Hematopoietic multipotent progenitor cell treated with erythropoietin and hydrocortisone succinate and interleukin-3 and kit ligand, for 4 days (in vitro differentiated cells): ENCODE data around the gene POU3F2.
A peak's percentile ranks its signal among the peaks of the same experiment; 100 is the strongest.

Experiments used
- DNase-seq: peaks from one replicate; pipeline ENCODE4 v3.0.0-alpha.2; 2015

Gene POU3F2

GRCh38 chr6:98834060-98835031, at the start of gene POU3F2:
TSS of gene POU3F2 (plus strand) at chr6:98834574. CDS start at chr6:98834874, 300 bp downstream.
- DNase-seq = peak; percentile 74

DNA sequence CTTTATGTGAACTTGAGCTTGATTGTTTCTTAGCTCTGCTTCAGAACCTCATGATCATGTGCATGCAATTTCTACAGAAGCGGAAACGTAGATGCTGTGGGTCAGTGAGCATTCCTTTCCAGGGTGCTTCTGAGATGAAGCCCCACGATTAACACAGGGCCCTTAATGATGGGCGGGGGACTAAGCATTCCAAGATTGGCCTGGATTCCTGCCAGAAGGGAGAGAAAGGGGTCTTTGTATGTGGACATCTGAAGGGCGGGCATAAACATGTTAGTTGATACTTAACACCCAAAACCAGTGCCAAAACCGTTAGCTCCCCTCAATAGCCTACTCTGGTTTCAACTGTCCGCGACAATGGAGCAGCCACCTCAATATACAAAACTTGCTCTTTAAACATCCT, 46.9 kb upstream of the POU3F2 start:
- no peak for DNase-seq

DNA sequence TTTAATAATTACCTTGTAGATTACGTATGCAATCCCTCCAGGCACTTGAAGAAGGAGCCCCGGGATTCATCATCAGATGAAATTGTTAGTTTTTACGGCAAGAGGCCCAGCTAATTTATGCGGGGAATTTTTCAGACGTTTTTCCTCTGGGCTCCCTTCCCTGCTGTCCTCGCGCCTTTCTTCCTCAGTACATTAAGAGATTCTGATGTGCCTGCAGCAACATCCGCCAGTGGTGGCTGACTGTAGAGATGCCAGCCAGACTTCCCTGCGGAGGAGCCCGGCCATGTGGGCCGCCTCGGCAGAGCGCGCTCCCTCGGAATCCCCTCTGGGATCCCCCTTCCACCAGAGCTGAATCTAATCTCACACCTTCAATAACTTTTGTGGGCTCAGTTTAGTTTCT, 46.4 kb upstream of the POU3F2 start:
- no peak for DNase-seq

GRCh38 chr6:98794307-98794842, 40.0 kb upstream of the POU3F2 start:
- no peak for DNase-seq

- no peak for DNase-seq
Observed at GRCh38 chr6:98797217-98797994, 37.0 kb upstream of the POU3F2 start.

DNA sequence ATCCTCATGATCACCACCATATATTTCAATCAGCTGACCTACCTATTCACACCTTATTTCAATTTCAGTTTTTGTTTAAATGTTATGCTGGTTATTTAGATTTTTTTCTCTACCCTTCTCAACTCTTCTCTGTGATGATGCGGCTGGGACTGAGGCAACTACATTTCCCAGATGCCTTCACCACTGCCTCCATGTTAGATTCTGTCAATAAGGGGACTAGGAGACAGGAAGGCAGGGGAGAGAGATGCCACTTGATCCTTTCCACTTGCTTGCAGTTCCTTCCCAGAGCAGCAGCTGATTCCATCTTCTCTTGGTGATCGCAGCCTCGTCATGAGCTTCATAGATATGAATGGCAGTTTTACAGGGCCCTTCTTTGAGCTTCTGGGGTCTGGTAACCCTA, 33.5 kb upstream of the POU3F2 start:
- DNase-seq = no peak

GRCh38 chr6:98808541-98809210, 25.7 kb upstream of the POU3F2 start:
- DNase-seq = no peak

DNA sequence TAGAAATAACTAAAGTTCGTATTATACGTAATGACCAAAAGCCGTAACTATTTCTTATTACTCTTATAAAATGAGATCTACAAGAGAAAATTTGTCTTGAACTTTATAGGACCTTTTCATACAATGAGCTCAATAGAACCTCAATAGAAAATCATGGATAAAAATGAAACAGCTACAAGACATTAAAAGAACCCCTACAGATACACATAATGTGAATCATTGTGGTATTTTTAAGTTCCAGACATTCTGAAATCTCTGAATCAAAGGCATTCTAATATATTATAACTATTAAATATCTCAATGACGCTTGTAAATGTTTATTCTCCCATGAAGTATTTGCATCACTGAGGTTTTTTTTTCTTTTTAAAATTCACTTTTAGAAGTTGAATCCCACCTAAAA, 22.2 kb upstream of the POU3F2 start:
- no peak for DNase-seq

DNA sequence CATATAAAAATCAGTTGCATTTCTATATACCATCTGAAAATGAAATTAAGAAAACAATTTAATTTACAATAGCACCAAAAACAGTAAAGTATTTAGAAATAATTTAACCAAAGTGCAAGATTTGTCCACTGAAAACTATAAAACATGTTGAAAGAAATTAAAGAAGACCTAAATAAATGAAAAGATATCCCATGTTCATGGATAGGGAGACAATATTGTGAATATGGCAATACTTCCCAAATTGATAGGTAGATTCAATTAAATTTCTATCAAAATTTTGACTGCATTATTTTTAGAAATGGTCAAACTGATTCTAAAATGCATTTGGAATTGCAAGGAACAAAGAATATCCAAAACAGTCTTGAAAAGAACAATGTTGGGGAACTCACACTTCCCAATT, 17.6 kb upstream of the POU3F2 start:
- DNase-seq = no peak

GRCh38 chr6:98821756-98822405, 12.5 kb upstream of the POU3F2 start:
- no peak for DNase-seq

DNA sequence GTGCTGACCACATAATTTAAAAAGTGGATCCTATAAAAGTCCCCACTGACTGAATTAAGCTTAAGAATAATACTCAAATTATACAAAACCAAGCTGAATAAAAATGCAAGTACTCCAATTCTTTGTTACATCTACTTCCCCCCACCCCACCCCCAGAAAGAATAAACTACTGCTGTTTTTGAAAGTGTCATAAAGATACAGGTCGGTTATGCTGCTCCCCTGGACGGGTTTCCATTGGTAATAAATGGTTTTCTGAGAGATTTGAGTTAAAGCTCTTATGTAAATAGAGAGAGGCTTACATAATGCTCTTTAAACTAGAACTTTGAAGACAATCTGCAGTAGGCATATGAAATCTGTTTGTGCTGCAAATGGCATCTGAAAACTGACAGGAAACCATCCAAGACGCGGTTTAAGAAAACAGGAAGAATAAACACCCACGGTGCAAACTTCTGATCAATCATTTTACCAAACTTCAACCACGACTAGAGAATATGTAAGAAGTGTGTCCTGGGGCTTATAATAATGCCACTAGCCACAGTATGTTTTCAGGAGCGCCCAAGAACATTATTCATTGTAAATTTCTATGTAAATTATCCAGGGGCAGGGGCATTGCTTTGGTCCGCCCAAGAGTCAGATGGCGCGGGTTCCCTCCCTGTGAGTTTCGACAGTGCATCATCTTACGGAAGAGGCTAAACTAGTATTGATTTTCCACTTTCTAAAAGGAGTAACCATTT, 10.8 kb upstream of the POU3F2 start:
- no peak for DNase-seq

GRCh38 chr6:98824162-98824901, 10.0 kb upstream of the POU3F2 start:
- no peak for DNase-seq

GRCh38 chr6:98824902-98825599, 9.3 kb upstream of the POU3F2 start:
- no peak for DNase-seq

DNA sequence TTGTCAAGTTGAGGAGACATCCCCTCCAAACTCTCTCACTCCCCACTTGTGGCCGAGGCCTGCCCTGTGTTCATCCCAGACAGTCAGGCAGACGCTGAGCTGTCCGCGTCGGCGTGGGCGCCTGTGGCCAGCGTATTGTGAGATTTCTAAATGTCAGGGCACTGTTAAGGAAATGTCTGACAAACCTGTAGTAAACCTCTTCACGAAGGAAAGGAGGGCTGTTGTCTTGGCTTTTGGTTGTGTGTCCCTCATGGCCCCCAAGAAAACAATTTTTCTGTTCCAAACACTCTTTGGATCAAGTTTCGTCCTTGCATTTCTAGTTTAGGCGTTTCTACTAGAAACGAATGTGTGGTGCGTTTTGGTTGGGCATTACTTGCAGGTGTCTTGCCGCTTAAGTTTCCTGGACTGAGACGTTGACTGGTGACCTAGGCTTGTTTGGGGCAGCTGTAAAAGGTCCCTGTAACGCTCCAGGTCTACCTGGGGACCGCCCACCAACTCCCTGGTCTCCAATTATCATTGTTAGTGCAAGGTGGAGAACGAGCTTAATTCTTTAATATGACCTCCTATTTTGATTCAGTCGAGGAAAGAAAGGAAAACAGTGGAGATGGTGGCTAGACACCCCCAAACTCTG, 8.7 kb upstream of the POU3F2 start:
- DNase-seq = no peak

DNA sequence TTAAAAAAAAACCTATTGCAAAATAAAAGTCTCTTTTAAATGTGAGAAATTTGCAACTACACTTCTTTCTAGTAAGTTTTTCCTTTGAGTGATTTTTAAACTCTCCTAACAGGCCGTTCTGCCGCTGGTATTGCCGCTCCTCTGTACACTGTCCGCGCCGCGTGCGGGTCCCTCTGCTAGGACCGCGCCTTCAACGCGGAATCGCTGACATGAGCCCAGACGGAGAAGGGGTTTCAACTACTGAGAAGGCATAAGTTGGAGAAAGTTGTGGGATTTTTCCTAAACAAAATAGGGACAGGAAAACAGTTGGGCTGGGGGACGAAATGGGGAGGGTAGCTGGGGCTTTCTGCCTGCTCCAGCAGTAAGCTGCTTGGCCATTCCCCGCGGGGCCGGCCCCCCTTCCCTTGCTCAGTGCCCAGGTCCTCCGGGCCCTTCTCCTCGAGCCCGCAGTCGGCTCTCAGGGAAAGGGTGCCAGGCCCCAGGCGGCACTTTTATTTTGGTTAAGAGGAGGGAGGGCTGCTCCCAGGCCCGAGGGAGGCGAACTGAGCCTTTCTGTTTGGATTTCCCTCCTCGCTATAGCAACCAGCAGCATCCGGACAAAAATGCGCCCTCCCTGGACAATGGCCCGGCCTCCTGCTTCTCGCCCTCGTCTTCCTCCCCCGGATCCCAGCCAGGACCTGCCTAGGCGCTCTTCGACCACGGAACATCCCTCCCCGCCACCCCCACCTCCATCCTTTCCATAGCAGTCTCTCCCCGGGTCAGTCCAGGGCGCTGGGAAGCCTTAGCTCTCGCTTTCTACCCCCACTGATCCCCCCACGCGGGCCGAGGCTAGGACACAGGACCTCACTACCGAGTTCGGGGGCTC, 6.8 kb upstream of the POU3F2 start:
- no peak for DNase-seq

DNA sequence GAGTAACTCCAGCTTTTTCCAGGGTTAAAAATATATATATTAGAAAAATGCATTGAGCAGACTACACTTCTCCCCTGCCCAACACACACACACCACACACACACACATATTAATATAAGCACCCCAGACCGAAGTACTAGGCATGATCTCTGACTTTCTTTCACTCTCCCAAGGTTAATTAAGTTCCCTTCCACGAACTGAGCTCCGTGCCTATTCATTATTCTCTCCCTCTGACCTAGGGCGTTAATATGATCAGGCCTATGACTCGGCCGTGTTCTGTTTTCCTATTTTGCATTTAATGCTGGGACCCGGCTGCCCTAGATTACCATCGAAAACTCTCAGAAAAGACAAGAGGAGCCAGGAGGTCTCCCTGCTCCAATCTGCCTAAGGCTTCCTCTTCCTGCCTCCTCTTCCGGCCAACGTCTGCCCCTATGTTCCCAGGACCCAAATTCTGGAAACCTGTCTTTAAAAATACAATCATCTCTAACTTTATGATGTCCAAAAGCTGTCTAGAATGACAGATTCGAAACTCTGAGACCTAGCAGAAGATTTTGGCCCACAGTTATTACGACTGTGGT, 6.1 kb upstream of the POU3F2 start:
- no peak for DNase-seq

DNA sequence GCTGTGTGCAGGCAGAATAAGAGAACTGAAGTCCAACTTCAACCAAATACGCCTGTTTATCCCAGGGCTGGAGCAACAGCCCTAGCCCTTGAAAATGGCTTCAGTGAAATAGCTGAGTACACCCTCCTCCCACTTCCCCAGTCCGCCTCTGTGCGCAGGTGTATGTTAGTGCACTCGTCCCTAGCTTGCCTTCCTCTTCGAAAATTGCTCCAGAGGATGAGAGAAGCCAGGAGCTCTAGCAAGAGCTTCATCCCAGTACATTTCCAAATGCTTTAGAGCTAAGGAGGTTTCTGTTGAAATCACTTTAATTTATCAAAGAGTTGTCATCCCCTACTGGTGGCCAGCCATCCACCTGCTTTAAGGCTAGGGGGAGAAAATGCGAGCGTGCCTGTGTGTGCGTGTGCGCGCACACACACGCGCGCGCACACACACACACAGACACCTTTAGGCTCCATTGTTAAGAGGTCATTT, 5.4 kb upstream of the POU3F2 start:
- no peak for DNase-seq

- DNase-seq = no peak
Observed at GRCh38 chr6:98830146-98830545, 4.2 kb upstream of the POU3F2 start.
